ENCODE data around the gene RAC3.

DNA sequence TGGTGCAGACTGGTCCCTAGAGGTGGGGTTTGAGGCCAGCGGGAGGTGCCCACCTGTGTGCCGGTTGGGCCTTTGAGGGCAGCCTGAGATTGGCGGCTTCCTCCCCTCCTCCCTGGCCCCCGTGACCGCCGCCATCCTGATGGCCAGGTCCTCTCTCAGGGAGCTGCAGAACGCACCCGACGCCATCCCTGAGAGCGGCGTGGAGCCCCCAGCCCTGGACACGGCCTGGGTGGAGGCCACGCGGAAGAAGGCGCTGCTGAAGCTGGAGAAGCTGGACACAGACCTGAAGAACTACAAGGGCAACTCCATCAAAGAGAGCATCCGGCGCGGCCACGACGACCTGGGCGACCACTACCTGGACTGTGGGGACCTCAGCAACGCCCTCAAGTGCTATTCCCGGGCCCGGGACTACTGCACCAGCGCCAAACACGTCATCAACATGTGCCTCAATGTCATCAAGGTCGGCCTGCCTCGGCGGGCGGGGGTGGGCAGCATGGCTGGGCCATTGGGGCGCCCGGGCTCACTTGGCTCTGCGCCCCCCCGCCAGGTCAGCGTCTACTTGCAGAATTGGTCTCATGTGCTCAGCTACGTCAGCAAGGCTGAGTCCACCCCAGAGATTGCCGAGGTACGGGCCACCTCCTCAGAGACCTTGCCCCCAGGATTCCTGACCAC, 23.0 kb downstream of the RAC3 start:
- TF ChIP-seq CTCF (optimal IDR thresholded peaks at IDR 0.05 in 1 of 3, IDR thresholded peaks at IDR 0.05 in 1 of 3, conservative IDR thresholded peaks at IDR 0.05 in 1 of 3; ENCODE audit: extremely low read depth in 1 of 3, insufficient read depth in 2 of 3, low read length in 3 of 3) (no peak), EZH2 (IDR thresholded peaks at IDR 0.05; ENCODE audit: low read length) (no peak)
